NCI-H510A treated with DMSO at 0.1 percent for 48 hours (cell line): ENCODE measurements around the gene CEP78.
"Not testable (repeated sequence)": the region's sequence is repeated elsewhere in the genome, so short reads cannot be mapped to it uniquely, and the experiment has no call there.

ENCODE experiments used
- DNase-seq: peaks from one replicate; lab custom pipeline; 2025; lab: John Stamatoyannopoulos, UW

The CEP78 gene

GRCh38 chr9:78236551-78236910 is 656 bp downstream of the CEP78 start:
- DNase-seq = peak; percentile 17

- DNase-seq = no peak
Observed at GRCh38 chr9:78238046-78239038, 2.5 kb downstream of the CEP78 start.

- peak; percentile 82 for DNase-seq
Observed at GRCh38 chr9:78239506-78239905, 3.6 kb downstream of the CEP78 start.

GRCh38 chr9:78242041-78242440 is 6.2 kb downstream of the CEP78 start:
- DNase-seq = no peak

- no peak for DNase-seq
Observed at GRCh38 chr9:78243130-78243529, 7.3 kb downstream of the CEP78 start.

- DNase-seq = no peak
Observed at GRCh38 chr9:78245401-78245800, 9.5 kb downstream of the CEP78 start.

GRCh38 chr9:78248635-78249034 is 12.8 kb downstream of the CEP78 start:
- no peak for DNase-seq

- no peak for DNase-seq
Observed at GRCh38 chr9:78249542-78249941, 13.7 kb downstream of the CEP78 start.

- no peak for DNase-seq
Observed at GRCh38 chr9:78252616-78253015, 16.7 kb downstream of the CEP78 start.

- no peak for DNase-seq
Observed at GRCh38 chr9:78253285-78253684, 17.4 kb downstream of the CEP78 start.

- peak; percentile 13 for DNase-seq
Observed at GRCh38 chr9:78261403-78262001, 25.6 kb downstream of the CEP78 start.

- DNase-seq = no peak
Observed at GRCh38 chr9:78262655-78263054, 26.8 kb downstream of the CEP78 start.

- DNase-seq = no peak
Observed at GRCh38 chr9:78267889-78268288, 32.0 kb downstream of the CEP78 start.

GRCh38 chr9:78269784-78270183 is 33.9 kb downstream of the CEP78 start:
- no peak for DNase-seq

GRCh38 chr9:78272307-78272706 is 36.4 kb downstream of the CEP78 start:
- no peak for DNase-seq

- DNase-seq = no peak
Observed at GRCh38 chr9:78273761-78274160, 37.9 kb downstream of the CEP78 start.

GRCh38 chr9:78278177-78278777 is 42.4 kb downstream of the CEP78 start:
- no peak for DNase-seq

GRCh38 chr9:78278801-78279200 is 42.9 kb downstream of the CEP78 start:
- DNase-seq = no peak

GRCh38 chr9:78280982-78281668 is 45.2 kb downstream of the CEP78 start:
- no peak for DNase-seq

- DNase-seq = not testable (repeated sequence)
Observed at GRCh38 chr9:78284181-78284580, 48.3 kb downstream of the CEP78 start.

GRCh38 chr9:78286125-78286524 is 50.2 kb downstream of the CEP78 start:
- no peak for DNase-seq

GRCh38 chr9:78286946-78287388 is 51.1 kb downstream of the CEP78 start:
- DNase-seq = no peak
